IMR-90 (cell line): ENCODE results near the gene TMEM240. TPM values are rescaled to one million over a fixed set of nuclear protein-coding genes. Genes with fewer than 3 reads are reported as not detected.

Experiments
- ATAC-seq: fragments of 200-7000 bp; cut with Tn5 transposase; 2 replicates; pipeline ENCODE4 v1.9.1; 2020; ENCODE audit warnings: low read depth, mild to moderate bottlenecking, moderate library complexity
- BruUV-seq: library from RNA; stranded (reverse); fragments of 400-500 nt; replicated peaks from 2 replicates; lab custom pipeline; 2021; lab: Mats Ljungman, UMichigan
- CTCF ChIA-PET: fragments of 300-600 bp; formaldehyde crosslinking; extraction: SDS; loops from one replicate; lab custom pipeline; 2021; ENCODE audit warnings: antibody characterized with exemption; lab: Yijun Ruan, JAX
- POLR2A ChIA-PET: fragments of 300-600 bp; sonication (Branson Sonifier 250); formaldehyde crosslinking; loops from one replicate; lab custom pipeline; 2022; ENCODE audit warnings: antibody characterized with exemption; ENCODE audit not compliant: unreplicated experiment; lab: Charles Lee
- DNase-seq: peaks from one replicate; pipeline ENCODE4 v3.0.0; 2013
- H2AFZ ChIP-seq: replicated peaks from 2 replicates; pipeline ENCODE3; 2013; ENCODE audit warnings: low read length, mild to moderate bottlenecking; ENCODE audit not compliant: poor library complexity
- H2AK5ac ChIP-seq: 2 replicates; pipeline ENCODE4 v1.6.1; 2013; ENCODE audit warnings: low read depth, low read length, inconsistent platforms
- H2AK9ac ChIP-seq: replicated peaks from 2 replicates; pipeline ENCODE3; 2013; ENCODE audit warnings: mild to moderate bottlenecking, low read depth, low read length, moderate library complexity; ENCODE audit not compliant: poor library complexity
- H2BK120ac ChIP-seq: 2 replicates; pipeline ENCODE4 v1.6.1; 2013; ENCODE audit warnings: low read depth, low read length, inconsistent platforms
- H2BK15ac ChIP-seq: 3 replicates; pipeline ENCODE4 v1.6.1; 2013; ENCODE audit warnings: low read depth, low read length, inconsistent platforms
- H2BK20ac ChIP-seq: 2 replicates; pipeline ENCODE4 v1.6.1; 2013; ENCODE audit warnings: low read depth, mild to moderate bottlenecking, inconsistent platforms, low read length, moderate library complexity
- H2BK5ac ChIP-seq: 2 replicates; pipeline ENCODE4 v1.6.1; 2013; ENCODE audit warnings: mild to moderate bottlenecking, low read depth, low read length, inconsistent platforms; ENCODE audit not compliant: poor library complexity, severe bottlenecking
- H3K14ac ChIP-seq: replicated peaks from 2 replicates; pipeline ENCODE4 v1.6.1; 2013; ENCODE audit warnings: low read depth, low read length, inconsistent platforms
- H3K18ac ChIP-seq: 2 replicates; pipeline ENCODE4 v1.6.1; 2013; ENCODE audit warnings: low read depth, low read length, control low read depth
- H3K23ac ChIP-seq: 2 replicates; pipeline ENCODE4 v1.6.1; 2013; ENCODE audit warnings: low read depth, low read length, inconsistent platforms
- H3K27ac ChIP-seq: 2 replicates; pipeline ENCODE4 v1.5.1; 2013; ENCODE audit warnings: mild to moderate bottlenecking, control low read depth, low read length; ENCODE audit not compliant: insufficient read depth
- H3K27me3 ChIP-seq: 2 replicates; pipeline ENCODE4 v1.6.1; 2013; ENCODE audit warnings: low read length; ENCODE audit not compliant: control insufficient read depth, insufficient read depth
- H3K36me3 ChIP-seq: 2 replicates; pipeline ENCODE4 v1.6.1; 2013; ENCODE audit warnings: low read length, mixed read lengths; ENCODE audit not compliant: control insufficient read depth, insufficient read depth
- H3K4ac ChIP-seq: 2 replicates; pipeline ENCODE4 v1.6.1; 2013; ENCODE audit warnings: low read depth, low read length, inconsistent platforms
- H3K4me1 ChIP-seq: 2 replicates; pipeline ENCODE4 v1.6.1; 2013; ENCODE audit warnings: low read length, mixed read lengths; ENCODE audit not compliant: control insufficient read depth, insufficient read depth
- H3K4me2 ChIP-seq: 2 replicates; pipeline ENCODE4 v1.6.1; 2013; ENCODE audit warnings: low read depth, mild to moderate bottlenecking, control low read depth, low read length, moderate library complexity
- H3K4me3 ChIP-seq: 2 replicates; pipeline ENCODE4 v1.5.1; 2013; ENCODE audit warnings: low read depth, mild to moderate bottlenecking, control low read depth, low read length, moderate library complexity; ENCODE audit not compliant: insufficient read depth
- H3K56ac ChIP-seq: 2 replicates; pipeline ENCODE4 v1.6.1; 2013; ENCODE audit warnings: low read length, inconsistent platforms; ENCODE audit not compliant: insufficient read depth; ENCODE audit errors: extremely low read depth
- H3K79me1 ChIP-seq, 2 experiments: 2 replicates each; pipeline ENCODE4 v1.6.1; 2013; ENCODE audit warnings: low read length in 2 of 2, inconsistent platforms in 1 of 2, low read depth in 1 of 2
- H3K9ac ChIP-seq: 2 replicates; pipeline ENCODE4 v1.6.1; 2013; ENCODE audit warnings: low read depth, low read length, control low read depth
- H3K9me1 ChIP-seq: 2 replicates; pipeline ENCODE4 v1.6.1; 2013; ENCODE audit warnings: low read length, inconsistent platforms; ENCODE audit not compliant: insufficient read depth
- H3K9me3 ChIP-seq: 2 replicates; pipeline ENCODE4 v1.6.1; 2013; ENCODE audit warnings: low read length; ENCODE audit not compliant: control insufficient read depth, insufficient read depth
- H4K20me1 ChIP-seq: 2 replicates; pipeline ENCODE4 v1.6.1; 2013; ENCODE audit warnings: low read length, inconsistent platforms; ENCODE audit not compliant: insufficient read depth
- H4K5ac ChIP-seq: 2 replicates; pipeline ENCODE4 v1.6.1; 2013; ENCODE audit warnings: mild to moderate bottlenecking, low read depth, low read length, control low read depth
- H4K8ac ChIP-seq, 2 experiments: 2 replicates each; pipeline ENCODE4 v1.6.1; 2013; ENCODE audit warnings: low read depth in 2 of 2, low read length in 2 of 2, control low read depth in 1 of 2, inconsistent platforms in 1 of 2
- H4K91ac ChIP-seq: 2 replicates; pipeline ENCODE4 v1.6.1; 2013; ENCODE audit warnings: low read depth, low read length, inconsistent platforms; ENCODE audit not compliant: insufficient read depth
- RFX5 ChIP-seq: IDR thresholded peaks from 2 replicates; pipeline ENCODE4 v1.8.0; 2012; ENCODE audit warnings: low read depth, mild to moderate bottlenecking, low read length, moderate library complexity
- SMC3 ChIP-seq: fragments of 150-350 bp; IDR thresholded peaks from 2 replicates; pipeline ENCODE4 v1.6.1; 2016; ENCODE audit warnings: low read depth, mild to moderate bottlenecking, antibody characterized with exemption, low read length, moderate library complexity
- WGBS, 2 experiments: methylation state at CpG; one replicate each; pipeline versions ENCODE4 v1.1.5 to v1.1.7; 2013; ENCODE audit warnings: missing lambda C conversion rate in 2 of 2; ENCODE audit not compliant: insufficient read length in 1 of 2; ENCODE audit errors: extremely low coverage in 2 of 2; 5-methylcytosine and 5-hydroxymethylcytosine counted together
- dilution Hi-C: fragments of 300-500 bp; cut with HindIII; formaldehyde crosslinking; loops from one replicate; pipeline ENCODE4 v1.14.3; 2018; ENCODE audit warnings: low sequenced_read_pairs; ENCODE audit not compliant: unreplicated experiment
- in situ Hi-C: fragments of 300-500 bp; cut with MboI; formaldehyde crosslinking; loops from 3 replicates; pipeline ENCODE4 v1.14.3; 2019; ENCODE audit warnings: low sequenced_read_pairs, inconsistent platforms, mixed read lengths
- intact Hi-C: fragments of 100-400 bp; cut with micrococcal nuclease; formaldehyde crosslinking; loops from 2 replicates; pipeline ENCODE4 v1.10.0; 2022
- polyA plus RNA-seq, 3 experiments: library from polyadenylated mRNA; depleted of rRNA; stranded (reverse); fragments of >200 nt; gene quantifications; 2 replicates each; pipeline ENCODE4 v1.2.3, GENCODE V29; 2012; ENCODE audit warnings: low replicate concordance in 1 of 3
- total RNA-seq: library from RNA; depleted of rRNA; stranded (reverse); fragments of >200 nt; gene quantifications from 2 replicates; pipeline ENCODE4 v1.2.3, GENCODE V29; 2012

TMEM240 gene
- total and polyA plus RNA-seq, 2 of the 4 experiments (the other 2 are of a cell fraction) = 1.6 to 7.6 TPM

GRCh38 chr1:1553821-1554494 lies 13.5 kb upstream of the TMEM240 start:
- TF ChIP-seq SMC3 (no peak), RFX5 (no peak)
- no peak overlapping the region; a peak in 1 of 4 replicates for H4K8ac ChIP-seq
- no peak overlapping the region for H3K14ac ChIP-seq
- H2BK120ac ChIP-seq = no peak overlapping the region
- H2AK5ac ChIP-seq = no peak overlapping the region
- dilution Hi-C loops (no loop called here), in situ Hi-C loops (no loop called here), intact Hi-C loops (no loop called here)
- no peak overlapping the region for H3K4me3 ChIP-seq
- H4K91ac ChIP-seq = no peak overlapping the region
- H3K9me1 ChIP-seq = peaks cover 13% of the 10 kb centered on the region
- no peak overlapping the region for H3K9ac ChIP-seq
- POLR2A ChIA-PET = no interaction called here
- H2AFZ ChIP-seq = peak overlapping the region; percentile 23
- no peak overlapping the region for H3K56ac ChIP-seq
- DNase-seq = no peak
- H2BK15ac ChIP-seq = no peak overlapping the region
- no peaks in the 10 kb centered on the region for H3K27me3 ChIP-seq
- H2AK9ac ChIP-seq = no peak overlapping the region
- no peaks in the 10 kb centered on the region for H3K9me3 ChIP-seq
- WGBS, 2 experiments = 91% methylated on average over 26 of the region's 35 CpGs; no CpG with 5 or more reads in 1 of the 2 experiments
- no peak overlapping the region for H2BK20ac ChIP-seq
- peaks cover 5% of the 10 kb centered on the region; the same call in 1 of the 2 replicates for H3K4me1 ChIP-seq
- no peak overlapping the region for H3K23ac ChIP-seq
- CTCF ChIA-PET = interaction anchor here (0.7 kb wide), 1 partner anchor 29 kb away, joined by 4 read pairs; no protein-coding TSS in a partner anchor
- H4K20me1 ChIP-seq = peaks cover 50% of the 10 kb centered on the region
- H3K27ac ChIP-seq = no peak overlapping the region
- H4K5ac ChIP-seq = no peak overlapping the region
- peaks cover 10% of the 10 kb centered on the region; the same call in 1 of the 2 replicates for H3K36me3 ChIP-seq
- H3K79me1 ChIP-seq = peaks cover 12 to 77% of the 10 kb centered on the region in 2 experiments
- no peak for ATAC-seq
- no TSS peak for BruUV-seq
- H3K4ac ChIP-seq = no peak overlapping the region
- H3K4me2 ChIP-seq = no peak overlapping the region
- H3K18ac ChIP-seq = no peak overlapping the region
- no peak overlapping the region for H2BK5ac ChIP-seq
